Muscle of back (tissue), 11 donors: Measurements from ENCODE around the gene GALNTL6. TPM values are rescaled to one million over a fixed set of nuclear protein-coding genes. Genes with fewer than 3 reads are reported as not detected.
"Not testable (repeated sequence)": the region's sequence is repeated elsewhere in the genome, so short reads cannot be mapped to it uniquely, and the experiment has no call there.

Experiments
- DNase-seq, 3 donors: peaks; one replicate each; pipeline versions ENCODE4 v3.0.0 to v3.0.0-alpha.2; 2013
- polyA plus RNA-seq, 10 donors: library from polyadenylated mRNA; unstranded; fragments of 120-200 nt; gene quantifications; one replicate each; pipeline ENCODE4 v1.2.1, GENCODE V29; 2013; ENCODE audit not compliant: insufficient read length in 10 of 10

Gene GALNTL6
- polyA plus RNA-seq, 10 donors: 0.29 to 2.2 (median 1.2) TPM; not detected in 1

DNA sequence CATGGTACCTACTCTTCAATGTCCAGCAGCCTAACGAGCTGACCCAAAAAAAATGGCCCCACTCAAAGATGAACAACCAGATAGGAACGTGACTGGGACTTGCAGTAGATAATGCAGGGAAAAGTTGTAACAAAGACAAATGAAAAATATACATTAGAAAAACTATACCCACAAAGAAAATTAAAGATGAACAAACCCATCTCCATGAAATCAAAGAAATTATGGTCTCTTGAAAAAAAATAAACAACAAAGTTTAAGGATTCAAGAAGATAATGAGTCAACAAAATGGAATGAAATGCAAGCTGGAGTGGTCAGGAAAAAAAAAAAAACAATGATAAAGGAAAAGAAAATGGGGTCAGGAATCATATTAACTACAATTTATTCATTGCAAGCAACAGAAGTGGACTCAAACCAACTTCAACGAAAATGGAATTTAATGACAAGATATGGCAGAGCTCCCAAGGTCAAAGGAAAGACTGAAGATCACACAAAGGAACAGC, 1045.6 kb downstream of the GALNTL6 start:
- DNase-seq: no peak

- no peak for DNase-seq
Measured at GRCh38 chr4:172865103-172865502, 1051.9 kb downstream of the GALNTL6 start.

DNA sequence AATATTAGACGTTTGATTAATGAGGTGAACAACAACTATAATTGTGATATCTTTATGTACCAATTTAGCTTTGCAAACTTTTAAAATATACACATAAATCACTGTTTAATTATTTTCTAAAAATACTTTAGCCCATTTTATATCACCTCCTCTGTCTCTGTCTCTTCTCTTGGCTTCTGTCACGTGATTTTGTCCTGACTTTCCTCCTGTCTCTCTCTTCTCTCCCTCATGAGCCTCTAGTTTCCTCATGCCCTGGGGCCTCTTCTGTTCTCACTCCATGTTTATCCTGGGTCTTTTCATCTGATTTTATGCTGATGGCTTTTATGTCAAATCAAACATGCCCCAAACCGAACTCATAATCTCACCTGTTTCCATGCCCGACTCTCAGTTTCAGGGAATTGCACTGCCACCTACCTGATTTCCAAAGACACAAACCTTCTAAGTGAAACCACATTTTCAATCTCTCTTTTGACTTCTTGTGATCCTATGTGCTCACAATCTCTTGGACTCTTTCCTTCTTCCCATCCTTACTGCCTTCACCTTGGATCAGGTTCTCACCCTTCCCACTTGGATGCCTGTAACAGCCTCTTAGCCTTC, 1052.4 kb downstream of the GALNTL6 start:
- no peak for DNase-seq

DNA sequence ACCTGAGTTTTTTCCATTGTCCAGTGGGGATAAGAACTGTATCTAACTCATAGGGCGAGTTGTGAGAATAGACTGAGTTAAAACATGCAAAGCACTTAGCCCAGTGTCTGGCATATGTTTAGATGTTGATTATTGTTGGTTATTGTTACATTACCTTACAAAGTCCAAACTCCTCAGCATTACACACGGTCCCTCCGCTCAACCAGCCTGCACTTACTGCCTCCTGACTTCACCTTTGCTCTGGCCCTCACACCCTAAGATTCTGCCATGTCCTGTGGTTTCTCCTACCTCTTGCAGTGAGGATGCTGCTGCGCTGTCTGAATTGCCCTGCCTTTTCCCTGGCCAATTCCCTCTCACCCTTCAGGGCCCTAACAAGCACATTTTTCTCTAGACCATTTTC, 1053.2 kb downstream of the GALNTL6 start:
- DNase-seq: no peak

DNA sequence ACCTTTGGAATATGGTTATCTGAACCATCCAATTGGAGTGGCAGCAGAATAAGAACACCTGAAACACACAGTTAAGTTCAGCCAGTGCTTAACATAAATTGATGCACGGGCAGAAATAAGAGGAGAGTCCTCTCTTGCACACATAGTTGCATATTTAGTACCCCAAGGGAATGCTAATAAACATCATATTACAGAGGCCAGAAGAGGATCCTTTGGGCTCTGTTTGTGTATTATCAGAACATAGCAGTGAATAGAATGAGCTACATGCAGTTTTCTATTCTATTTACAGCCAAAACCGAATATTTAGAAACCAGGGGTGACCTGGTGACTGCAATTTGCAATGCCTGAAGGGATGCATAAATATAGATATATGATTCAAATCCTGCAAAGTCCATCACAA, 1054.6 kb downstream of the GALNTL6 start:
- no peak for DNase-seq

DNA sequence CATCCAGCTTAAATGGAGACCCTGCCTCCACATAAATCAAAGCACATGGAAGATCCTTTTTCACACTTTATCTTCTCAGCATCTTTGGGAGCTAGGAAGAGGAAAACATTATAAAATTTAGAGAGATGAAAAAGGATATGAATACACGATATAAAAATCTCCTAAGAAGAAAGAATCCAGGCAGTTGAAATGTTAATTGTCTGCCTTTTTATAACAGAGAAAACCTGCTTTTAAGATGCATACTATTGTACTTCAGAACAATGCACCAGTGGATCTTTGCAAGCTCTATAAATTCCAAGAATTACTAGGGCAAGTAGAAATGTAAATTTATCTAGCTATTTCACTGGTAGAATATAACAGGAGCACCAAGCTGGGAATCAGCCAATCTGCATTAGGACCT, 1055.1 kb downstream of the GALNTL6 start:
- DNase-seq: no peak

- DNase-seq: no peak
Measured at GRCh38 chr4:172869621-172870268, 1056.5 kb downstream of the GALNTL6 start.

- DNase-seq: no peak
Measured at GRCh38 chr4:172871381-172871780, 1058.2 kb downstream of the GALNTL6 start.

DNA sequence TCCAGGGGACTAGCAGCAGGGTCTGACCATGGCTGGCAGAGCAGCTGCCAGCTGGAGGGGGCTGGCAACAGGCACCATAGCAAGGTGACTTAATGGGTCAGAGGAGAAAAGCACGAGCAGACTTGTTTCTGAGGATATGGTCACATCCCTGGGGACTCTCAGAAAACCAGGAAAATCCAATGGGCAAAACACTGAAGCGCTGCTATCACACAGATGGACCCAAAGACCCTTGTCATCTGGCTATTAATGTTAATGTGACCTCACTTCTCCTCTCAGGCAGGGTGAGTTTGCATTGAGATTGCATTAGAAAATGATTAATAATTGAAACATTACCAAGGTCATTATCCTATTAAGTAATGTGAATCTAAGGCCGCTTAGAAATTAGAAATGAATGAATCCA, 1061.7 kb downstream of the GALNTL6 start:
- DNase-seq: no peak

- DNase-seq: no peak
Measured at GRCh38 chr4:172876394-172876793, 1063.2 kb downstream of the GALNTL6 start.

DNA sequence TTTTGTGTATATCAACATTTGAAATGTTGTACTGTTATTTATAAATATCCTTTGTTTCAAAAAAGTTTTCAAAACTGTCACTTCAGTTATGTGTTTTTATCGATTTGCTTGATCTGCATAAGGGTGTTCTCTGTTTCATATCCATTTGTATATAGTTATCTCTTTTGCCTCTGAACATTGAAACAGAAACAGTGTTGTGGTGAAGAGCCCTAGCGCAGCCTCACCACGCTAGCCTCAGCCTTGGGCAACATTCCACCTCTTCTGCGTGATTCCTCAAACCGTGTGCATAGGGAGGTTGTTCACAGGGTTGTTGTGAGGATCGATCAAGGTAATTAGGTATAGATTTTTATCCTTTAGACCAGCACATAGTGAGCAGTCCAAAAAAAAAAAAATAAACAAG, 1068.4 kb downstream of the GALNTL6 start:
- no peak for DNase-seq

GRCh38 chr4:172887358-172887757, 1074.2 kb downstream of the GALNTL6 start:
- DNase-seq: not testable (repeated sequence)

DNA sequence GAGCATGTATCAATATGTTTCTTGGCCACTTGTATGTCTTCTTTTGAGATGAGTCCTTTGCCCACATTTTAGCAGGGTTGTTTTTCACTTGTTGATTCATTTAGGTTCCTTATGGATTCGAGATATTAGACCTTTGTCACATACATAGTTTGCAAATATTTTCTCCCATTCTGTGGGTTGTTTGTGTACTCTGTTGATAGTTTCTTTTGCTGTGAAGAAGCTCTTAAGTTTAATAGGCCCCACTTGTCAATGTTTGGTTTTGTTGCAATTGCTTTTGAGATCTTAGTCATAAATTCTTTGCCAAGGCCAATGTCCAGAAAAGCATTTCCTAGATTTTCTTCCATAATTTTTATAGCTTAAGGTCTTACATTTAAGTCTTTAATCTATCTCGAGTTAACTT, 1074.8 kb downstream of the GALNTL6 start:
- no peak for DNase-seq

DNA sequence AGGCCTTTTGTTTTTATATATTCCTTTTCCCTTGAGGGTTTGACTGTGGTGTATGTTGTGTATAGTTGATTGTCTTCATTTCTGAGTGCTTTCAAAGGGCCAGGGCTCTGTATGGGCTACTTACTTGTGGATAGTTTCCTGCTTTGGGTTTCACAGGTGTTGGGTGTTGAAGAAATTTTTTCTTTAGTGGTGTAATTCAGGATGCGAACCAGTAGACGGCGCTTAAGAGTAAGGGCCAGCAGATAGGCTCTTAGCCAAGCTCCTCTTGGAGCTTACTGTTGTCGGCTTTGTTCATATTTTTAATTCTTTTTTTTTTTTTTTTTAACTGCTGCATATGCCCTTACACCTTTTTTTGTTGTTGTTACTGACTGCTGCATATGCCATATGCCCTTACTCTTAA, 1079.1 kb downstream of the GALNTL6 start:
- DNase-seq: no peak

DNA sequence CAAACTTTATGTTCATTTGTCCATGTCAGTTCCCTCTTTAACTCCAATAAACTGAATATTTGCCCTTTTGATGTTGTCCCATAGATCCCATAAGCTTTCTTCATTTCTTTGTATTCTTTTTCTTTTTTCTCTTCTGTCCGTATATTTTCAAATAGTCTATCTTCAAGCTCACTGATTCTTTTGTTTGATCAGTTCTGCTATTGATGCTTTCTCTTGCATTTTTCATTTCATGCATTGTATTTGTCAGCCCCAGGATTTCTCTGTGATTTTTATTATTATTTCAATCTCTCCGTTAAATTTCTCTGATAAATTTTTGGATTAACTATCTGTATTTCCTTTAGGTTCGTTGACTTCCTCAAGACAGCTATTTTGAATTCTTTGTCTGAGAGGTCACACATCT, 1082.5 kb downstream of the GALNTL6 start:
- no peak for DNase-seq

DNA sequence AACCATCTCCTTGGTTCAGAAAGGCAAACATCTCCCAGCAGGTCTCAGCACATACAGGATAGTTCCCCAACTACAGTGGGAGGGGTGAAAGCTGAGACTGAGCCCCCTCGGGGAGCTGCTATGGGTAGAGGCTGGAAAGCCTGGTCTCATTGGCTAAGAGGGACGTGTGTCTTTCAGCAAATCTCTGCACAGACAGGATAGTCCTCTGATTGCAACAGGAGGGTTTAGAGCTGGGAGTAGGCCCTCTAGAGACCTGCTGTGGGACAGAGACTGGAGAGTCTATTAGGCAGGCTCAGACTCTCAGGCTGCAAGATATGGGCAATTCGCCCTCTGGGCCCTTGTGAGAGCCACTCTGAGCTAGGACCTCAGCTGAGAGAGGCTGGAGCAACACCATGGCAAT, 1083.8 kb downstream of the GALNTL6 start:
- DNase-seq: no peak

- DNase-seq: no peak
Measured at GRCh38 chr4:172898715-172899114, 1085.5 kb downstream of the GALNTL6 start.

DNA sequence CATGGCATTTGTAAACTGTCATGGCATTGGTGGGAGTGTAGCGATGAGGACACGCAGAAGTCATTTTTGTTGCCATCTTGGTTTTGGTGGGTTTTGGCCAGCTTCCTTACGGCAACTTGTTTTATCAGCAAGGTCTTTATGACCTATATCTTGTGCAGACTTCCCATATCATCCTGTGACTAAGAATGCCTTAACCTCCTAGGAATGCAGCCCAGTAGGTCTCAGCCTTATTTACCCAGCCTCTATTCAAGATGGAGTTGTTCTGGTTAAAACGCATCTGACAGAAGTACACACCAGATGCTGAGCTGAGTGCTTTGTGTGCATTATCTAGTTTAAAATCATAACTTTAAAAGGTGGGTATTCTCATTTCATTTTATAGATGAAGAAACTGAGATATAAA, 1086.7 kb downstream of the GALNTL6 start:
- DNase-seq: no peak

GRCh38 chr4:172900900-172901299, 1087.7 kb downstream of the GALNTL6 start:
- no peak for DNase-seq

DNA sequence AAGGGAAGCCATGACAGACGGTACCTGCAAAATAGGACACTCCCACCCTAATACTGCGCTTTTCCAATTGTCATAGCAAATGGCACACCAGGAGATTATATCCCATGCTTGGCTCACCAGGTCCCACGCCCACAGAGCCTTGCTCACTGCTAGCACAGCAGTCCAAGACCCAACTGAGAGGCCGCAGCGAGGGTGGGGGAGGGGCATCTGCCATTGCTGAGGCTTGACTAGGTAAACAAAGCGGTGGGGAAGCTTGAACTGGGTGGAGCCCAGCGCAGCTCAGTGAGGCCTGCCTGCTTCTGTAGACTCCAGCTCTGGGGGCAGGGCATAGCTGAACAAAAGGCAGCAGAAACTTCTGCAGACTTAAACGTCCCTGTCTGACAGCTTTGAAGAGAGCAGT, 1099.3 kb downstream of the GALNTL6 start:
- not testable (repeated sequence) for DNase-seq

DNA sequence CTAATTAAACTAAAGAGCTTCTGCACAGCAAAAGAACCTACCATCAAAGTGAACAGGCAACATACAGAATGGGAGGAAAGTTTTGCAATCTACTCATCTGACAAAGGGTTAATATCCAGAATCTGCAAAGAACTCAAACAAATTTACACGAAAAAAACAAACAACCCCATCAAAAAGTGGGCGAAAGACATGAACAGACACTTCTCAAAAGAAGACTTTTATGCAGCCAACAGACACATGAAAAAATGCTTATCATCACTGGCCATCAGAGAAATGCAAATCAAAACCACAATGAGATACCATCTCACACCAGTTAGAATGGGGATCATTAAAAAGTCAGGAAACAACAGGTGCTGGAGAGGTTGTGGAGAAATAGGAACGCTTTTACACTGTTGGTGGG, 1104.2 kb downstream of the GALNTL6 start:
- DNase-seq: not testable (repeated sequence)

GRCh38 chr4:172919269-172919668, 1106.1 kb downstream of the GALNTL6 start:
- no peak for DNase-seq

DNA sequence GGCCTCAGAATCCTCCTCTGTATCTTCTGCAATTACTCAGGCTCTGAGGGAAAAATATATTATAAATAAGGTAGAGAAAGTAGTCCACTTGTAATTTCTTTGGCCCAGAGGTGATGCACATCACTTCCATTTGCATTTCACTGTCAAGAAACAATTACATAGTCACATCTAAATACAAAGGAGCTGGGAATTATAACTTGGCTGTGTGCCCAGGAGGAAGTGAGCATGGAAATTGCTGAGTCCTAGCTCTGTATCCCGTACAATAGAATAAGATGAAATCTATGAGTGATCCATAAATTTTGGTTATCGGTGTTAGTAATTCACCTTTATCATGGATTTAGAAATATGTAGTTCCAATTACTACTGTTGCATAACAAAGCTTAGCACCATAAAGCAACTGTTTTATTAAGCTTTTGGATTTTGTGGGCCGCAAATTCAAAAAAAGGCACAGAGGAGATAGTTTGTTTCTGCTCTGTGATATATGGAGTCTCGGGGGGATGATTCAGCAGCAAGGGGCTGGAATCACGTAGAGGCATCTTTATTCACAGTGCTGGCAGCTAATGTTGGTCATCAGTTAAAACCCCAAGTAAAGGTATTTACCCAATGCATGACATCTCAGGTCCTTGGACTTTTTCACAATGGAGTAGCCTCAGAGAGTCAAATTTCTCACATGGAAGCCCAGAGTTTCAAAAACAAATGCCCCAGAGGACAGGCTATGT, 1114.1 kb downstream of the GALNTL6 start:
- DNase-seq: no peak
